K562 (cell line): ENCODE measurements around the gene ZNF837. TPM values are rescaled to one million over a fixed set of nuclear protein-coding genes. Genes with fewer than 3 reads are reported as not detected.
A peak's percentile ranks its signal among the peaks of the same experiment; 100 is the strongest.

Experiments used
- ATAC-seq: fragments of 200-7000 bp; cut with Tn5 transposase; 3 replicates; pipeline ENCODE4 v1.9.1; 2020; ENCODE audit warnings: moderate library complexity
- BruUV-seq: library from RNA; stranded (reverse); fragments of 400-500 nt; replicated peaks from 2 replicates; lab custom pipeline; 2021; lab: Mats Ljungman, UMichigan
- CTCF ChIA-PET: fragments of 300-600 bp; formaldehyde crosslinking; extraction: SDS; loops from one replicate; lab custom pipeline; 2021; ENCODE audit warnings: low intra/inter-chr PET ratio; lab: Yijun Ruan, JAX
- POLR2A ChIA-PET: fragments of 300-600, 350-650 bp; sonication (Branson Sonifier 250); formaldehyde crosslinking; extraction: SDS; loops from one replicate; lab custom pipeline; 2021; ENCODE audit warnings: antibody characterized with exemption, inconsistent platforms; lab: Yijun Ruan, JAX
- DNase-seq, 4 experiments: peaks; one replicate each; pipeline versions ENCODE4 v3.0.0 to v3.0.0-alpha.2; 2011 to 2018; ENCODE audit warnings: low spot score in 3 of 4, mixed read lengths in 3 of 4; ENCODE audit errors: extremely low read depth in 1 of 4
- FAIRE-seq: peaks from 2 replicates; lab custom pipeline; 2011; peaks lifted over from hg19 to GRCh38; lab: Jason Lieb, UNC
- H2AFZ ChIP-seq: 2 replicates; pipeline ENCODE4 v1.6.0; 2011; ENCODE audit warnings: low read depth, low read length, control low read depth, inconsistent platforms
- H3K27ac ChIP-seq: fragments of 200-600 bp; 3 replicates; pipeline ENCODE4 v1.8.0; 2011; ENCODE audit warnings: low read depth, mild to moderate bottlenecking, control low read depth, inconsistent platforms, low read length, moderate library complexity, mixed read lengths; ENCODE audit errors: extremely low read depth
- H3K27me3 ChIP-seq, 2 experiments: fragments of 300-600 bp in 1 of 2; 2 replicates in 1 of 2; 3 replicates in 1 of 2; pipeline versions ENCODE4 v1.6.0 to v1.8.0; 2011; ENCODE audit warnings: inconsistent platforms in 2 of 2, low read length in 2 of 2, mild to moderate bottlenecking in 1 of 2, mixed read lengths in 1 of 2, moderate library complexity in 1 of 2; ENCODE audit not compliant: control insufficient read depth in 2 of 2, insufficient read depth in 2 of 2
- H3K36me3 ChIP-seq: fragments of 300-600 bp; 3 replicates; pipeline ENCODE4 v1.8.0; 2011; ENCODE audit warnings: mild to moderate bottlenecking, low read length, inconsistent platforms; ENCODE audit not compliant: control insufficient read depth, insufficient read depth
- H3K4me1 ChIP-seq, 2 experiments: fragments of 200-600 bp in 1 of 2; replicated peaks in 1 of 2; 2 replicates in 1 of 2; 3 replicates in 1 of 2; pipeline versions ENCODE4 v1.5.1 to v1.8.0; 2011; ENCODE audit warnings: inconsistent platforms in 2 of 2, low read length in 2 of 2, mild to moderate bottlenecking in 1 of 2, mixed read lengths in 1 of 2, moderate library complexity in 1 of 2; ENCODE audit not compliant: control insufficient read depth in 2 of 2, insufficient read depth in 2 of 2
- H3K4me2 ChIP-seq: 2 replicates; pipeline ENCODE4 v1.6.1; 2011; ENCODE audit warnings: low read length, control low read depth, inconsistent platforms, mixed read lengths; ENCODE audit not compliant: insufficient read depth
- H3K4me3 ChIP-seq: fragments of 200-600 bp; sonication (generic), shearing (Covaris generic); 2 replicates; pipeline ENCODE4 v1.5.1; 2016; ENCODE audit warnings: control low read depth, inconsistent platforms
- H3K79me2 ChIP-seq: fragments of 200-600 bp; 3 replicates; pipeline ENCODE4 v1.8.0; 2011; ENCODE audit warnings: low read length, inconsistent platforms; ENCODE audit not compliant: control insufficient read depth, insufficient read depth
- H3K9ac ChIP-seq, 2 experiments: 2 replicates each; pipeline versions ENCODE4 v1.6.0 to v1.6.1; 2011; ENCODE audit warnings: low read depth in 2 of 2, low read length in 2 of 2, control low read depth in 1 of 2, inconsistent platforms in 1 of 2, mild to moderate bottlenecking in 1 of 2, mixed read lengths in 1 of 2; ENCODE audit not compliant: insufficient read depth in 1 of 2
- H3K9me1 ChIP-seq: one replicate; pipeline ENCODE4 v1.6.0; 2011; ENCODE audit warnings: inconsistent platforms, mild to moderate bottlenecking, low read length, moderate library complexity; ENCODE audit not compliant: control insufficient read depth, insufficient read depth
- H3K9me3 ChIP-seq: replicated peaks from 2 replicates; pipeline ENCODE4 v1.5.1; 2011; ENCODE audit warnings: low read depth, low read length, inconsistent platforms; ENCODE audit not compliant: control insufficient read depth, insufficient read depth
- H4K20me1 ChIP-seq: replicated peaks from 2 replicates; pipeline ENCODE4 v1.6.1; 2011; ENCODE audit warnings: low read length, inconsistent platforms, mixed read lengths; ENCODE audit not compliant: control insufficient read depth, insufficient read depth
- CHD4 ChIP-seq: fragments of 200-600 bp; sonication (generic); IDR thresholded peaks from 3 replicates; pipeline ENCODE4 v1.6.1; 2012; ENCODE audit warnings: low read depth, mild to moderate bottlenecking, mixed read lengths, low read length, inconsistent platforms; ENCODE audit not compliant: insufficient read depth, insufficient replicate concordance, poor library complexity, severe bottlenecking
- ERF ChIP-seq: fragments of 450-650 bp; formaldehyde crosslinking; IDR thresholded peaks from 2 replicates; pipeline ENCODE4 v1.4.0; 2020; ENCODE audit warnings: mild to moderate bottlenecking, mixed read lengths
- HDAC1 ChIP-seq, 2 experiments: fragments of 450-650 bp; IDR thresholded peaks; 2 replicates each; pipeline ENCODE4 v1.6.1; 2016 to 2017; ENCODE audit warnings: inconsistent platforms in 1 of 2, mild to moderate bottlenecking in 1 of 2, moderate library complexity in 1 of 2
- ILF3 ChIP-seq: fragments of 450-650 bp; IDR thresholded peaks from 2 replicates; pipeline ENCODE4 v1.6.1; 2018; ENCODE audit warnings: antibody characterized with exemption, mild to moderate bottlenecking, moderate library complexity, borderline replicate concordance
- MTA1 ChIP-seq: fragments of 450-650 bp; IDR thresholded peaks from 2 replicates; pipeline ENCODE4 v1.6.1; 2017; ENCODE audit warnings: borderline replicate concordance
- MYNN ChIP-seq, 2 experiments: sonication (generic); formaldehyde crosslinking in 1 of 2; IDR thresholded peaks; 2 replicates each; pipeline versions ENCODE4 v1.5.0 to v1.6.1; 2016 to 2020; ENCODE audit warnings: antibody characterized with exemption in 1 of 2, missing genetic modification reagents in 1 of 2
- NR2C1 ChIP-seq, 2 experiments: fragments of 450-650 bp; IDR thresholded peaks; 2 replicates each; pipeline ENCODE4 v1.6.1; 2017; ENCODE audit warnings: mild to moderate bottlenecking in 2 of 2, antibody characterized with exemption in 1 of 2, inconsistent platforms in 1 of 2, missing compliant biosample characterization in 1 of 2, missing genetic modification characterization in 1 of 2
- POLR2A ChIP-seq: fragments of 450-650 bp; conservative IDR thresholded peaks from 2 replicates; pipeline ENCODE4 v1.6.1; 2016
- POLR2AphosphoS2 ChIP-seq: IDR thresholded peaks from 2 replicates; pipeline ENCODE4 v1.6.1; 2012; ENCODE audit warnings: low read length, improper control_type of control experiment
- PTBP1 ChIP-seq: fragments of 200-400 bp; formaldehyde crosslinking; IDR thresholded peaks from 2 replicates; pipeline ENCODE4 v1.6.1; 2017; ENCODE audit warnings: low read depth, low read length
- SUPT5H ChIP-seq: fragments of 450-650 bp; IDR thresholded peaks from 2 replicates; pipeline ENCODE4 v1.6.1; 2016
- TARDBP ChIP-seq: fragments of 450-650 bp; IDR thresholded peaks from 2 replicates; pipeline ENCODE4 v1.6.1; 2016
- ZBED1 ChIP-seq: IDR thresholded peaks from 2 replicates; pipeline ENCODE4 v1.6.1; 2014
- ZNF143 ChIP-seq: sonication (generic); formaldehyde crosslinking; IDR thresholded peaks from 2 replicates; pipeline ENCODE4 v1.9.0; 2022; ENCODE audit warnings: mild to moderate bottlenecking, missing genetic modification reagents
- ZNF212 ChIP-seq: fragments of 450-650 bp; formaldehyde crosslinking; IDR thresholded peaks from 2 replicates; pipeline ENCODE4 v1.4.0; 2020; ENCODE audit warnings: mild to moderate bottlenecking
- ZNF253 ChIP-seq: fragments of 250-450 bp; sonication (Bioruptor Pico); conservative IDR thresholded peaks from 2 replicates; pipeline ENCODE4 v1.6.1; 2021; ENCODE audit warnings: mild to moderate bottlenecking
- ZNF282 ChIP-seq: sonication (generic); formaldehyde crosslinking; IDR thresholded peaks from 2 replicates; pipeline ENCODE4 v1.8.1; 2023; ENCODE audit warnings: missing genetic modification reagents
- ZNF511 ChIP-seq: sonication (generic); formaldehyde crosslinking; IDR thresholded peaks from 2 replicates; pipeline ENCODE4 v1.8.0; 2022; ENCODE audit warnings: mild to moderate bottlenecking, missing genetic modification reagents
- ZNF785 ChIP-seq: fragments of 250-450 bp; sonication (Bioruptor Pico); IDR thresholded peaks from 2 replicates; pipeline ENCODE4 v1.4.0; 2020; ENCODE audit warnings: mild to moderate bottlenecking
- WGBS: fragments of 100-300 bp; shearing (Covaris generic); methylation state at CpG from one replicate; pipeline ENCODE4 v1.1.6; 2016; ENCODE audit warnings: low coverage, mixed read lengths; ENCODE audit not compliant: insufficient coverage; ENCODE audit errors: missing lambda C conversion rate; 5-methylcytosine and 5-hydroxymethylcytosine counted together
- in situ Hi-C: fragments of 300-500 bp; cut with MboI; formaldehyde crosslinking; loops from 4 replicates; pipeline ENCODE4 v1.15.0; 2018; ENCODE audit warnings: inconsistent platforms, mixed read lengths
- intact Hi-C: fragments of 100-400 bp; cut with micrococcal nuclease; formaldehyde crosslinking; loops from 2 replicates; pipeline ENCODE4 v1.14.2; 2022
- polyA plus RNA-seq, 8 experiments: library from polyadenylated mRNA; depleted of rRNA in 4 of 8; stranded (reverse) in 5 of 8; unstranded in 3 of 8; fragments of >200 nt; fragmentation: Nextera tagmentation in 2 of 8; fragmentation: Illumina TruSeq in 1 of 8; extraction: Ambion mirVana in 2 of 8; extraction: Trizol in 1 of 8; gene quantifications; 2 replicates each; pipeline versions ENCODE4 v1.2.1 to v1.2.3, GENCODE V29; 2011 to 2014; ENCODE audit warnings: inconsistent platforms in 1 of 8, missing spikeins in 1 of 8
- total RNA-seq, 7 experiments: library from RNA; depleted of rRNA in 6 of 7; stranded (reverse); fragments of >200 nt in 6 of 7; fragmentation: Illumina TruSeq in 2 of 7; extraction: Trizol in 2 of 7; gene quantifications; 2 replicates each; pipeline versions ENCODE4 v1.2.1 to v1.2.3, GENCODE V29; 2011 to 2021; ENCODE audit warnings: low replicate concordance in 1 of 7
- TF ChIP-seq, protein P1 (sequence below): fragments of 450-650 bp; formaldehyde crosslinking; IDR thresholded peaks from 2 replicates; pipeline ENCODE4 v1.4.0; 2022; ENCODE audit warnings: missing genetic modification characterization

Gene ZNF837
- total and polyA plus RNA-seq, 9 of the 15 experiments (the other 6 are each of a cell fraction or from before 2014, with no cell fraction given) = 0.11 to 2.1 (median 0.57) TPM; not detected in 4

GRCh38 chr19:58395979-58396627, 15.3 kb upstream of the ZNF837 start (continued):
- no peak for TF ChIP-seq ILF3

DNA sequence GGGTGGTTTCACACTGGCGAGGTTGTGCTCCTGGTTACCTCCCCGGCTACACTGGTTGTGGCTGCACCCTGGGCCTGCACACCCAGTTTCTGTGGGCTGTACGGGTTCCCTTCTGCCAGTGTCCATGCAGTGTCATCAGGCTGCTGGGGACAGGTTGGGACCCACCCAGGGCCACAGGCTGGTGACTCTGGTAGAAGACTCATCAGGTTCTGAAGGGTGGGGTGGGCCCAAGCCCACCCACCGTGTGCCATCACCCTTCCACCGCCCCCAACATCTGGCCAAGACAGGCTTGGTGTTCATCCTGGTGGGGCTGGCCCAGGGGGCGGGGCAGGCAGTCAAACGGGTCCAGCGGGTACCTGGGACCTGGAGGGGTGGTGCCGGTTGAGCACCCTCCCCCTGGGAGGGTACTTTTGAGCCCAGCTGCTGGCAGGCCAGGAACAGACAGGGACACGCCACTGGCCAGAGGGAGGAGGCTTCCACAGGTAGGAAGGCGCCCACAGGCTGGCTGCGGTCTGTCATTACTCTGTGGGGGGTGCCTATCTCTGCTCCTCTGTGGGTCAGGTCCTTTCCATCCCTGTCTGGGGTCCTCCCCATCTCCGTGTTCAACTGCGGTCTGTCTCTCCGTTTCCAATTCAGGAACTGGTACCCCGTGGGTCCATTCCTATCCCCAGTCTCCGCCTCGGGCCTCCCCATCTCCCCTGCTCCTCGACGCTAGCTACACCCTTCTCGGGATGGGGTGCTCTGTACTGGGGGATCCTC, 14.6 kb upstream of the ZNF837 start, which contains the start of gene RNF225:
Gene RNF225, plus strand, starts transcription at position 437 of the 759 bp plus-strand sequence. CDS start 434 bp downstream, outside the sequence.
- Histone ChIP-seq H3K27ac (no peak within 1 kb of the TSS; the same call in 2 of the 3 replicates), H3K9me1 (no peaks in the 10 kb centered on the region), H3K79me2 (peaks cover 28% of the 10 kb centered on the region), H3K4me2 (no peak within 1 kb of the TSS), H3K4me1 (peaks cover 8 to 58% of the 10 kb centered on the region in 2 experiments; a peak in 4 of 5 replicates), H3K9me3 (no peaks in the 10 kb centered on the region), H3K27me3 (no peaks in the 10 kb centered on the region), H2AFZ (no peak within 1 kb of the TSS), H3K9ac (peak within 1 kb of the TSS in 1 of 2 experiments; percentile 38; a peak in 1 of 4 replicates), H3K36me3 (peaks cover 53% of the 10 kb centered on the region), H3K4me3 (no peak within 1 kb of the TSS), H4K20me1 (peaks cover 18% of the 10 kb centered on the region; the same call in 1 of the 2 replicates)
- in situ Hi-C loops = no loop called here
- intact Hi-C loops = no loop called here
- DNase-seq (peak in 3 of 4 experiments; percentile 31 to 46 (median 39)), ATAC-seq (peak; percentile 64), FAIRE-seq (no peak)
- ChIA-PET CTCF (interaction anchor here (0.6 kb wide), 1 partner anchor 26 kb away, joined by 3 read pairs; no protein-coding TSS in a partner anchor), POLR2A (interaction anchor here (0.7 to 0.9 kb wide), 2 partner anchors 13 to 212 kb away, joined by 3 to 7 read pairs; partner anchors contain the start of genes ZNF274 and ZNF584)
- no TSS peak for BruUV-seq
- WGBS = 42% methylated on average over 18 of the region's 21 CpGs
- no peak for TF ChIP-seq ZNF511 (CRISPR knock-in tag)
- 0 out of 2 replicates have a peak, but pooled peaks have one; percentile 12 for TF ChIP-seq PTBP1
- TF ChIP-seq ZNF785 = no peak
- TF ChIP-seq CHD4 = no peak
- peak; percentile 83 for TF ChIP-seq POLR2A
- no peak for TF ChIP-seq ZNF212 (CRISPR knock-in tag)
- peak; percentile 96 for TF ChIP-seq POLR2AphosphoS2
- TF ChIP-seq NR2C1 (IDR thresholded peaks at IDR 0.05) = no peak
- TF ChIP-seq NR2C1 (tag; IDR thresholded peaks at IDR 0.05) = no peak
- TF ChIP-seq TARDBP = no peak
- TF ChIP-seq ZNF143 (CRISPR knock-in tag) = no peak
- no peak for TF ChIP-seq MTA1
- TF ChIP-seq HDAC1 (IDR thresholded peaks at IDR 0.05) = no peak
- TF ChIP-seq ZBED1 = no peak
- peak; percentile 16; the same call in 1 of the 2 replicates for TF ChIP-seq ZNF253 (CRISPR knock-in tag)
- peak; percentile 80 for TF ChIP-seq ERF
- TF ChIP-seq, protein P1, sequence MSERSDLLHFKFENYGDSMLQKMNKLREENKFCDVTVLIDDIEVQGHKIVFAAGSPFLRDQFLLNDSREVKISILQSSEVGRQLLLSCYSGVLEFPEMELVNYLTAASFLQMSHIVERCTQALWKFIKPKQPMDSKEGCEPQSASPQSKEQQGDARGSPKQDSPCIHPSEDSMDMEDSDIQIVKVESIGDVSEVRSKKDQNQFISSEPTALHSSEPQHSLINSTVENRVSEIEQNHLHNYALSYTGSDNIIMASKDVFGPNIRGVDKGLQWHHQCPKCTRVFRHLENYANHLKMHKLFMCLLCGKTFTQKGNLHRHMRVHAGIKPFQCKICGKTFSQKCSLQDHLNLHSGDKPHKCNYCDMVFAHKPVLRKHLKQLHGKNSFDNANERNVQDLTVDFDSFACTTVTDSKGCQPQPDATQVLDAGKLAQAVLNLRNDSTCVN (CRISPR knock-in tag) = 0 out of 2 replicates have a peak, but pooled peaks have one; percentile 2
- peak; percentile 86 for TF ChIP-seq SUPT5H
- TF ChIP-seq MYNN (IDR thresholded peaks at IDR 0.05) = 0 out of 2 replicates have a peak, but pooled peaks have one; percentile 24
- TF ChIP-seq MYNN (CRISPR knock-in tag; IDR thresholded peaks at IDR 0.05) = no peak
- no peak for TF ChIP-seq ZNF282 (CRISPR knock-in tag)
